HepG2 (cell line): Measurements from ENCODE around the gene OTOG. TPM values are rescaled to one million over a fixed set of nuclear protein-coding genes. Genes with fewer than 3 reads are reported as not detected.

Experiments
- ATAC-seq: fragments of 200-7000 bp; cut with Tn5 transposase; 3 replicates; pipeline ENCODE4 v1.9.1; 2020; ENCODE audit warnings: mild to moderate bottlenecking, moderate library complexity
- BruUV-seq: library from RNA; stranded (reverse); fragments of 400-500 nt; replicated peaks from 2 replicates; lab custom pipeline; 2021; lab: Mats Ljungman, UMichigan
- CTCF ChIA-PET: fragments of 300-600 bp; formaldehyde crosslinking; extraction: SDS; loops from one replicate; lab custom pipeline; 2021; ENCODE audit warnings: low total read pairs, inconsistent platforms, low intra/inter-chr PET ratio; lab: Yijun Ruan, JAX
- POLR2A ChIA-PET: fragments of 350-600 bp; sonication (Branson Sonifier 250); formaldehyde crosslinking; loops from one replicate; lab custom pipeline; 2020; ENCODE audit warnings: antibody characterized with exemption, inconsistent platforms; lab: Yijun Ruan, JAX
- DNase-seq: peaks from one replicate; pipeline ENCODE4 v3.0.0-alpha.2; 2015; ENCODE audit warnings: low spot score
- FAIRE-seq: peaks from 3 replicates; lab custom pipeline; 2011; peaks lifted over from hg19 to GRCh38; lab: Jason Lieb, UNC
- H2AFZ ChIP-seq: one replicate; pipeline ENCODE4 v1.6.1; 2011; ENCODE audit warnings: low read length, inconsistent platforms
- H3K27ac ChIP-seq: fragments of 300-600 bp; 3 replicates; pipeline ENCODE4 v1.8.0; 2011; ENCODE audit warnings: mixed run types, mild to moderate bottlenecking, mixed read lengths, low read length, inconsistent platforms; ENCODE audit not compliant: insufficient read depth; ENCODE audit errors: extremely low read length
- H3K27me3 ChIP-seq, 2 experiments: fragments of 200-600 bp in 1 of 2; 2 replicates in 1 of 2; 3 replicates in 1 of 2; pipeline versions ENCODE4 v1.6.0 to v1.8.0; 2011; ENCODE audit warnings: low read length in 2 of 2, mild to moderate bottlenecking in 2 of 2, moderate library complexity in 2 of 2, inconsistent platforms in 1 of 2; ENCODE audit not compliant: insufficient read depth in 2 of 2, control insufficient read depth in 1 of 2
- H3K36me3 ChIP-seq, 2 experiments: fragments of 200-600 bp in 1 of 2; replicated peaks in 1 of 2; 2 replicates in 1 of 2; 3 replicates in 1 of 2; pipeline versions ENCODE4 v1.5.1 to v1.8.0; 2011; ENCODE audit warnings: low read length in 2 of 2, inconsistent platforms in 1 of 2; ENCODE audit not compliant: insufficient read depth in 2 of 2, control insufficient read depth in 1 of 2
- H3K4me1 ChIP-seq: 2 replicates; pipeline ENCODE4 v1.5.1; 2012; ENCODE audit warnings: low read length, inconsistent platforms; ENCODE audit not compliant: insufficient read depth
- H3K4me2 ChIP-seq: 2 replicates; pipeline ENCODE4 v1.6.0; 2011; ENCODE audit warnings: low read depth, low read length, inconsistent platforms
- H3K4me3 ChIP-seq, 3 experiments: fragments of 200-600 bp in 1 of 3; sonication (generic), shearing (Covaris generic) in 1 of 3; replicated peaks in 1 of 3; 2 replicates each; pipeline ENCODE4 v1.5.1; 2011 to 2016; ENCODE audit warnings: low read length in 3 of 3, inconsistent platforms in 2 of 3, low read depth in 2 of 3, mild to moderate bottlenecking in 2 of 3, control low read depth in 1 of 3, mixed read lengths in 1 of 3; ENCODE audit not compliant: insufficient read depth in 1 of 3
- H3K79me2 ChIP-seq: one replicate; pipeline ENCODE4 v1.6.1; 2011; ENCODE audit warnings: low read length, inconsistent platforms; ENCODE audit not compliant: insufficient read depth
- H3K9ac ChIP-seq: 2 replicates; pipeline ENCODE4 v1.6.0; 2011; ENCODE audit warnings: mild to moderate bottlenecking, low read depth, low read length, inconsistent platforms; ENCODE audit not compliant: insufficient read depth
- H3K9me3 ChIP-seq: 2 replicates; pipeline ENCODE4 v1.5.1; 2012; ENCODE audit warnings: mild to moderate bottlenecking, low read length
- H4K20me1 ChIP-seq: 2 replicates; pipeline ENCODE4 v1.6.0; 2011; ENCODE audit warnings: inconsistent platforms, mild to moderate bottlenecking, low read length, moderate library complexity; ENCODE audit not compliant: insufficient read depth
- ESRRA ChIP-seq: sonication (generic); formaldehyde crosslinking; IDR thresholded peaks from 2 replicates; pipeline ENCODE4 v1.5.1; 2020; ENCODE audit warnings: mild to moderate bottlenecking, low read depth, missing genetic modification reagents
- HHEX ChIP-seq: IDR thresholded peaks from 2 replicates; pipeline ENCODE4 v1.6.1; 2016; ENCODE audit warnings: control low read depth
- NCOA1 ChIP-seq: sonication (generic); formaldehyde crosslinking; IDR thresholded peaks from 2 replicates; pipeline ENCODE4 v1.9.0; 2021; ENCODE audit warnings: missing genetic modification reagents
- ZNF792 ChIP-seq: IDR thresholded peaks from 2 replicates; pipeline ENCODE4 v1.6.1; 2016
- ZUFSP ChIP-seq: sonication (generic); formaldehyde crosslinking; IDR thresholded peaks from 2 replicates; pipeline ENCODE4 v1.9.0; 2021; ENCODE audit warnings: missing genetic modification reagents, mild to moderate bottlenecking, borderline replicate concordance
- WGBS: methylation state at CpG from one replicate; pipeline ENCODE4 v1.1.6; 2017; ENCODE audit warnings: low lambda C conversion rate; 5-methylcytosine and 5-hydroxymethylcytosine counted together
- in situ Hi-C: cut with HindIII; loops from 2 replicates; pipeline ENCODE4 v1.10.0; 2017; ENCODE audit warnings: low pct_unique_long_range_greater_than_20kb; ENCODE audit not compliant: extremely low pct_ligation_motif_present
- intact Hi-C: fragments of 100-400 bp; cut with micrococcal nuclease; formaldehyde crosslinking; loops from one replicate; pipeline ENCODE4 v1.10.0; 2022; ENCODE audit not compliant: unreplicated experiment
- polyA plus RNA-seq, 8 experiments: library from polyadenylated mRNA; depleted of rRNA in 3 of 8; stranded (reverse) in 7 of 8; unstranded in 1 of 8; fragments of >200 nt; fragmentation: Illumina TruSeq in 4 of 8; extraction: Trizol in 4 of 8; gene quantifications; 2 replicates each; pipeline versions ENCODE4 v1.2.1 to v1.2.3, GENCODE V29; 2011 to 2016; ENCODE audit warnings: low read depth in 4 of 8, missing spikeins in 1 of 8, mixed read lengths in 1 of 8; ENCODE audit not compliant: insufficient read depth in 1 of 8
- total RNA-seq, 5 experiments: library from RNA; depleted of rRNA; stranded (reverse); fragments of >200 nt; fragmentation: Illumina TruSeq; extraction: Trizol; gene quantifications; 2 replicates each; pipeline ENCODE4 v1.2.3, GENCODE V29; 2016; ENCODE audit warnings: low read depth in 1 of 5
- TF ChIP-seq, protein P1 (sequence below): sonication (generic); formaldehyde crosslinking; IDR thresholded peaks from 2 replicates; pipeline ENCODE4 v1.5.0; 2020; ENCODE audit warnings: mild to moderate bottlenecking, missing genetic modification reagents, borderline replicate concordance

Gene OTOG
- total and polyA plus RNA-seq, 2 of the 13 experiments (the other 11 are each of a cell fraction or from before 2014, with no cell fraction given), result not detected

DNA sequence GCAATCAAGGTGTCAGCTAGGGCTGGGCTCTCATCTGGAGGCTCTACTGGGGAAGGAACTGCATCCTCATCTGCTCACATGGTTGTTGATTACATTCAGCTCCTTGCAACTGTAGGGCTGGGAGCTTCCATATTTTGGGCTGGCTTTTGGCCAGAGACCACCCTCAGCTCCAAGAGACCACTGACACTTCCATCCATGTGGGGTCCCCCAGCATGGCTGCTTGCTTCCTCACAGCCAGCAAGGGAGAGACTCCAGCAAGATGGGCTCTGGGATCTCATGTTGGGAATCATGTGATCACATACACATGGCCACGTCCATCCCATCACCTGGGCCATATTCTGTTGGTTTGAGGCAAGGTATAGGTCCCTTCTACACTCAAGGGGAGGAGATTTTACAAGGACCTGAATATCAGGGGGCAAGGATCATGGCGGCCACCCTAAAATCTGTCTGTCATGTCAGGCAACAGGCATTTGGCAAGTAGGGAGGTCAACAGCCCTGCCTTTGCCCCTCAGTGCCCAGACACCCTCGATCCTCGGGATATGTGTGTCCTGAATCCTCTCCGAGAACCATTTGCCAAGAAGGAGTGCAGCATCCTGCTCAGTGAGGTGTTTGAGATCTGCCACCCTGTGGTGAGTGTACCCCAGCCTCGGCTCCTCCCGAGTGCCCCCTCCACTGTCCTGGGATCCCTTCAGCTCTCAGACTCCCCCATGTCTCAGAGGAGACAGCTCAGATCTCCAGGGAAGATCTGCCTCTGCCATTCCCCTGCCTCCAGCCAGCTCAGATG lies 48.7 kb downstream of the OTOG start:
- BruUV-seq, result no TSS peak
- in situ Hi-C loops, result no loop called here
- ChIA-PET POLR2A (interaction anchor here (1.2 kb wide), 1 partner anchor 358 kb away, joined by 3 read pairs; no protein-coding TSS in a partner anchor), CTCF (no interaction called here)
- intact Hi-C loops, result no loop called here
- H3K9me3 ChIP-seq, result no peaks in the 10 kb centered on the region
- no peak overlapping the region for H2AFZ ChIP-seq
- no peak overlapping the region for H3K9ac ChIP-seq
- no peak for FAIRE-seq
- peaks cover 1 to 11% of the 10 kb centered on the region in 2 experiments; a peak in 2 of 5 replicates for H3K27me3 ChIP-seq
- no peaks in the 10 kb centered on the region; the same call in 1 of the 2 replicates for H4K20me1 ChIP-seq
- no peaks in the 10 kb centered on the region for H3K79me2 ChIP-seq
- ATAC-seq, result no peak
- H3K4me3 ChIP-seq, result no peak overlapping the region
- no peaks in the 10 kb centered on the region for H3K4me1 ChIP-seq
- no peak for DNase-seq
- 0% methylated on average over 1 of the region's 7 CpGs for WGBS
- no peak overlapping the region for H3K4me2 ChIP-seq
- H3K36me3 ChIP-seq, result no peaks in the 10 kb centered on the region
- TF ChIP-seq HHEX (CRISPR knock-in tag) (no peak), ZNF792 (CRISPR knock-in tag) (no peak), ZUFSP (CRISPR knock-in tag) (no peak), ESRRA (no peak), NCOA1 (CRISPR knock-in tag) (no peak)
- TF ChIP-seq, protein P1, sequence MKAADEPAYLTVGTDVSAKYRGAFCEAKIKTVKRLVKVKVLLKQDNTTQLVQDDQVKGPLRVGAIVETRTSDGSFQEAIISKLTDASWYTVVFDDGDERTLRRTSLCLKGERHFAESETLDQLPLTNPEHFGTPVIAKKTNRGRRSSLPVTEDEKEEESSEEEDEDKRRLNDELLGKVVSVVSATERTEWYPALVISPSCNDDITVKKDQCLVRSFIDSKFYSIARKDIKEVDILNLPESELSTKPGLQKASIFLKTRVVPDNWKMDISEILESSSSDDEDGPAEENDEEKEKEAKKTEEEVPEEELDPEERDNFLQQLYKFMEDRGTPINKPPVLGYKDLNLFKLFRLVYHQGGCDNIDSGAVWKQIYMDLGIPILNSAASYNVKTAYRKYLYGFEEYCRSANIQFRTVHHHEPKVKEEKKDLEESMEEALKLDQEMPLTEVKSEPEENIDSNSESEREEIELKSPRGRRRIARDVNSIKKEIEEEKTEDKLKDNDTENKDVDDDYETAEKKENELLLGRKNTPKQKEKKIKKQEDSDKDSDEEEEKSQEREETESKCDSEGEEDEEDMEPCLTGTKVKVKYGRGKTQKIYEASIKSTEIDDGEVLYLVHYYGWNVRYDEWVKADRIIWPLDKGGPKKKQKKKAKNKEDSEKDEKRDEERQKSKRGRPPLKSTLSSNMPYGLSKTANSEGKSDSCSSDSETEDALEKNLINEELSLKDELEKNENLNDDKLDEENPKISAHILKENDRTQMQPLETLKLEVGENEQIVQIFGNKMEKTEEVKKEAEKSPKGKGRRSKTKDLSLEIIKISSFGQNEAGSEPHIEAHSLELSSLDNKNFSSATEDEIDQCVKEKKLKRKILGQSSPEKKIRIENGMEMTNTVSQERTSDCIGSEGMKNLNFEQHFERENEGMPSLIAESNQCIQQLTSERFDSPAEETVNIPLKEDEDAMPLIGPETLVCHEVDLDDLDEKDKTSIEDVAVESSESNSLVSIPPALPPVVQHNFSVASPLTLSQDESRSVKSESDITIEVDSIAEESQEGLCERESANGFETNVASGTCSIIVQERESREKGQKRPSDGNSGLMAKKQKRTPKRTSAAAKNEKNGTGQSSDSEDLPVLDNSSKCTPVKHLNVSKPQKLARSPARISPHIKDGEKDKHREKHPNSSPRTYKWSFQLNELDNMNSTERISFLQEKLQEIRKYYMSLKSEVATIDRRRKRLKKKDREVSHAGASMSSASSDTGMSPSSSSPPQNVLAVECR (CRISPR knock-in tag), result no peak
- no peak overlapping the region for H3K27ac ChIP-seq
